ENCODE data around the gene STRIP2. TPM values are rescaled to one million over a fixed set of nuclear protein-coding genes. Genes with fewer than 3 reads are reported as not detected.
"Not testable (repeated sequence)": the region's sequence is repeated elsewhere in the genome, so short reads cannot be mapped to it uniquely, and the experiment has no call there.

STRIP2 gene
- total RNA-seq: 0.19 TPM
- long read RNA-seq, partial matches to known transcripts: 0 of 1 reads
- long read RNA-seq, other reads (novel, unspliced or antisense): 0 of 1 reads

DNA sequence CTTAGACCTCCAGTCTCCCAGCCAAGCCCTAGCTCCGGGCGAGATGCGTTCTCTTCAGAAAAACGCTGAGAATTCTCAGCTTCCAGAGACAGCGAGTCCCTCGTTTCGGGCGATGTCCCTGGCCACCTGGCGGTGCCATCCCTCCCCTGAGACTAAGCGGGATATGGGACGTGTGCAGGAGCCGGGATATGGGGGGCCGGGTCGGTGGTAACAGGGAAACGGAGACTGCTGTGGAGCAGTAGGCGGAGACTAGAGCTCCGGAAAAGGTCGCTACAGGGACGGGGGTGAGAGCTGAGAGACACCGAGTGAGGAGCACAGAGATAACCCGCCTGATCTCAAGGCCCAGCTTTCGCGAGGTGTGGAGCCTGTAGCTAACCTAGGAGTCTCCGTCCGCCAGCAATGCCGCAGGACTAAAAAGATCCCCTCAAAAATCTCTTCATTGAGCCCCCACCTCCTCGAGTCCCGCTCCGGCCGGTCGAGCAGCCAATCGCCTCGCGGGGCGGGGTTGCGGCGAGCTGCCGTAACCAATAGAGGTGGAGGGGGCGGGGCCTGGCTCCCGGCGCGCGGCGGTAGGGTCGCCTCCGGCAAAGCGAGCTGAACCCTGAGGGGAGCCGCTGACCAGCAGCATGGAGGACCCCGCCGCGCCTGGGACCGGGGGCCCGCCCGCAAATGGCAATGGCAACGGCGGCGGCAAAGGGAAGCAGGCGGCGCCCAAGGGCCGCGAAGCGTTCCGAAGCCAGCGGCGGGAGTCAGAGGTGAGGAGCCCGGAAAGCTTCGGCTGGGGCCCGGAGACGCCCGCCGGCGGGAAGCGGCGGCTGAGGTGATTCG is at the start of gene STRIP2:
Gene STRIP2 (plus strand): TSS at position 586 of the 828 bp plus-strand sequence. CDS start 41 bp downstream, at position 627.
- peak; percentile 95 for DNase-seq (ENCODE audit: low spot score)

GRCh38 chr7:129385116-129385515 is 49.1 kb upstream of the STRIP2 start:
- DNase-seq (ENCODE audit: low spot score): no peak

GRCh38 chr7:129385598-129385997 is 48.6 kb upstream of the STRIP2 start:
- no peak for DNase-seq (ENCODE audit: low spot score)

DNA sequence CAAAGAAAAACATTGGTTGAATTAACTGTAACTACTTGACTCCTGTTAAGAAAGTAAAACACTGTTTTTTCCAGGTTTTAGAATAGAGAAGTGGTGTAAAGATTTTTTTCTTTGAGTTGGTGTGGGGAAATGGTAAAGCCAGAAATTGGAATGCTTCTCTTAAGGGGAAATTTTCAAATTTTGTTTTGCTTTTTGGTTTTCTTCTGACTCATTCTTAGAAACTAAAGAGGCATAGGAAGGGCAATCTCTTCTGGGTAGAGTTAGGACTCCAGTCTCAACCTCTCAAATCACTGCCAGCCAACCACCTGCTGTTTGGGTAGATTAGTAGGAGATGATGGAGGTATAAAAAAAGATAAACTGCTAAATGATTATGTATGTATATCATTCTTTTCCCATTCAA is 47.7 kb upstream of the STRIP2 start:
- DNase-seq (ENCODE audit: low spot score): no peak

DNA sequence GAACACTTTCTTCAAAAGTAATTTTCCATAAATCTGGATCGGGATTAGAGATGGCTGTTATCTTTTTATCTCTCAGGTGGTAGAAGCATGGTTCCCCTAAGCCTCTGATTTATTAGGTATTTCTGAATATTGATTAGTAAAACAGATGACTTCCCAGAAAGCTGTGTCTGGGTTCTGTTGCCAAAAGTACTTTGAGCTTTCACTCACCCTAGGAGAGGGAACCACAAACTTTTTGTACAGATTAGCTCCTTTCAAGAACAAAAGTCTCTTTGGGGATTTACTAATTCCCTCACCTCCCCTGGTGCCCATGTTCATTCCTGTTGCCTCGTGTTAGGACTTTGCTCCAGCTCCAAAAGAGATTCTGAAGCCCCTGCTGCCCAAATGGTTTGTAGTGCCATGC is 46.7 kb upstream of the STRIP2 start:
- no peak for DNase-seq (ENCODE audit: low spot score)

- DNase-seq (ENCODE audit: low spot score): no peak
Observed at GRCh38 chr7:129388333-129389098, 45.7 kb upstream of the STRIP2 start.

- DNase-seq (ENCODE audit: low spot score): no peak
Observed at GRCh38 chr7:129389829-129390228, 44.4 kb upstream of the STRIP2 start.

GRCh38 chr7:129390314-129390713 is 43.9 kb upstream of the STRIP2 start:
- DNase-seq (ENCODE audit: low spot score): no peak

GRCh38 chr7:129391546-129392171 is 42.6 kb upstream of the STRIP2 start:
- DNase-seq (ENCODE audit: low spot score): no peak

GRCh38 chr7:129393255-129393654 is 41.0 kb upstream of the STRIP2 start:
- DNase-seq (ENCODE audit: low spot score): no peak

DNA sequence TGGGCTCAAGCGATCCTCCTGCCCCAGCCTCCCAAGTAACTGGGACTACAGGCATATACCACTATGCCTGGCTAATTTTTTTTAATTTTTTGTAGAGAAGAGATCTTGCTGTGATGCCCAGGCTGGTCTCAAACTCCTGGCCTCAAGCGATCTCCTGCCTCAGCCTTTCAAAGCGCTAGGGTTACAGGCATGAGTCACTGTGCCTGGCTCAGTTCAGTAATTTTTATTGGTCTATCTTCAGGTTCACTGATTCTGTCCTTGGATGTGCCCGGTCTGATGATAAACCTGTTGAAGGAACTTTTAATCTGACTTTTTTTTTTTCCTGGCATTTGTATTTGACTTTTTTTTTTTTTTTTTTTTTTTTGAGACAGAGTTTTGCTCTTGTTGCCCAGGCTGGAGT is 40.1 kb upstream of the STRIP2 start:
- no peak for DNase-seq (ENCODE audit: low spot score)

DNA sequence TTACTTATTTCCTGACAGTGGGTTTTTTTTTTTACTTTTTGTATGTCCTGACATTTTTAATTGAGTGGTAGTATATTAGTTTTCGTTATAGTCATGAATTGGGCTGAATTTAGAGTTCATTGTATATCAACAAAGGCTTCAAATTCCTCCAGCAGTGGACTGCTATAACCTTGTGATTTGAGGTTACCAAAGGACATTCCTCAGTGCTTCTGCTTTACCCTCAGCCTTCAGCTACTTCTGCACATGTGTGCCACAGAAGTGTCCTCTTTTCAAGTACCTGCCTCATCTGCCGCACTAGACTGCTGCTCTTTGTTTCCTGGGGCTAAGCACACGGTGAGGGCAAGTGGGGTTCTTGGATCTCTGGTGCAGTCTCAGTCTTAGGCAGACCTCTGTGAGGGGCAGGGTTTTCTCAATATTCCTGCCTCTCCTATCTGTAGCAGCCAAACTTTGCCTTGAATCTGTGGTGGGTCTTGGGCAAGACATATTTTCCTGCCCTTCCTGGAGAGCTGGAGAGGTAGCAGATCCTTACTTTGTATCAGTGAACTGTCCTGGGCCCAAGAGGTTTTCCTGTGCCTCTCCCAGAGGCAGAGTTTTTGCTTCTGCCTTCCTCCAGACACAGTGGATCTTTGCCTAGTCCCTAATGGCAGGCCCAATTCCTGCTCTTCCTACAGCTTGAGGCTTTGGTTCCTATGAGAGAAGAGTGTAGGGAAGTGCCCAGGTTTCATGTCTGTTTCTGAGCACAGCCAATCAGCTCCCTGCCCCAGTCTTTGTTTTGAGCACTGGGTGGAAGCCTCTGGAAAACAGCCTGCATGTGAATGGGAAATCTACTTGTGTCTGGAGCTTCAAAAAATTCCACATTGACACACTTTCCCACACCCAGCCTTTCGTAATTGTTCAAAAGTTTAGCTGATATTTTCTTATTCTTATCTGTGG is 39.0 kb upstream of the STRIP2 start:
- no peak for DNase-seq (ENCODE audit: low spot score)

- DNase-seq (ENCODE audit: low spot score): no peak
Observed at GRCh38 chr7:129401228-129401966, 32.8 kb upstream of the STRIP2 start.

DNA sequence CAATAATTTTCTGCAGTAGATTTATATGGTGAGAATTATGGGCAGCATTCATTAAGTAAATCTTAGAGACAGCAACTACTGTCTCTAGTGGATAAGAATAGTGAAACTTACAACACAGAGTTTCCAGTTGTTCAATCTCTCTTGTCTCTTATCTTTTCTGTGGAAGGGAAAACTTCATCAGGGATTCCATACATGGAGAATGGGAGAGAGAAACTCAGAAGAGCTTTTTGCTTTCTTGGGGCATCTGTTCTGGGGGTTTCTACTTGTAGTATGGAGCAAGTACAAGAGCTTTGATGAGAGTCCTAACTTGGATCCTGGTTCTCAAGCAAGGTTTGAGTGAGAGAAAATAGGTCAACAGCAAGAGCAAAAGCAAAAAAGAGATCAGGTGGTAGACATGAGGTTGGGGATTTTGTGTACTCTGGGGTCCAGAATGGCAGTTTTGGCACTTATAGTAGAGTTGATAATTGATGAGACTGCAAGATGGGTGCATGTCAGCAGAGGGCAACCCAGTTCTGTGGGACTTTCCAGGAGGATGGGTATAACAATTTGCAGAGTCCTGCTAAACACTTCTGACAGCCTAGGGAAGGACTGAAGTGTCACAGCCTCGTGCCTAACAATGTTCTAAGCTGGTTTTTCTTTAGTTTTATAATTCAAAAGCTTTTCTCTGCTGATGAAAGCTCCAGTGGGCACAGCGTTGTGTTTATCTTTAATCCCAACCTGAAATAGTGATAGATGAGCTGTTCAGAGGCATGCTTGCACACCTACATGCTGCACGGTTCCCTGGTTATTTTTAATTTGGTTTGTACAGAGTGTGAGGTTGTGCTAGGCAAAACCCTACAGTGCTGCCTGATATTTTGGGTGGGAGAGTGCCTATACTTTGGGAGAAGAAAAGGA is 32.0 kb upstream of the STRIP2 start:
- no peak for DNase-seq (ENCODE audit: low spot score)

GRCh38 chr7:129405527-129405926 is 28.7 kb upstream of the STRIP2 start:
- DNase-seq (ENCODE audit: low spot score): no peak

DNA sequence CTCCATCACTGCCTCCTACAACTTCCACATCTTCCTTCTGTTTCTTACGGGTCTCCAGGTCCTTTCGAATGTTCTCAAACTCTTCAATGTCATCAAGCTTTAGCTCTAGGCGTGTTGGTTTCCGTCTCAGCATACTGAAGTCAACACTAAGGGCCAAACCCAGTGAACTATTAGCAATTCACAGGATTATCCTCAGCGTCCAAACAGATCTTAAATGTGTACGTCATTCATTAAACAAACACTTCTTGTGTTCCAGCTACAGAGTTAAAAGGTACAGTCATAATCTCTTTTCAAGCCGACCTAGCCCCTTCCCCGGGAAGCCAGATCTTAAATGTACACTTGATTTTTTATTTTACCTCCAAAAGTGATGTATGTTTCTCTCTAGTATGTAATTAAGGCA is 24.0 kb upstream of the STRIP2 start:
- DNase-seq (ENCODE audit: low spot score): not testable (repeated sequence)

- no peak for DNase-seq (ENCODE audit: low spot score)
Observed at GRCh38 chr7:129412501-129412900, 21.7 kb upstream of the STRIP2 start.

- DNase-seq (ENCODE audit: low spot score): no peak
Observed at GRCh38 chr7:129417073-129417472, 17.2 kb upstream of the STRIP2 start.

DNA sequence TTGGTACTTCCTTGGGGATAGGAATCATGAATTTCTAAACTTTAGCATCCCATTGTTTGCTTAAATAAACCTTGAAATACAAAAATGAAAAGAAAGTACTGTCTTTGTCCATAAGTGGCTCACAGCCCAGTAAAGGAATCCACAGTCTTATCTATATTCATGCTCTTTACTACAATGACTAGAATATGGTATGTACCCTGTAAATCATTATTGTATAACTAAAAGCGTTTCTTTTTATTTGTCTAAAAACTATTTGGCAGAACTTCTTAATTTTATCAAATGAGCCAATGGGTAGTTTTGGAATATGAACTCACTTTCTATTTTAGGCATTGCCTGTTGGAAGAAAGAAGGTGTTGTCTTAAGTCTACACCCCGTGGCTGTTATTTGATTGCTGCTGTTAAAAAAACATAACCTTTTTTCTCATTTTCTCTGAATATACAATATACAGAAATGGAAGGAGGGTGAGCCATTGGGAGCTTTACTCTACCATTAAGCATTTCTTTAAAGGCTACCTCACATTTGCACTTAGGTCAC is 12.4 kb upstream of the STRIP2 start:
- DNase-seq (ENCODE audit: low spot score): no peak
